SH-SY5Y (cell line): ENCODE results near the gene FBXO10.

Experiments used
- GATA2 ChIP-seq: IDR thresholded peaks from 2 replicates; pipeline ENCODE4 v1.6.1; 2011; ENCODE audit warnings: mild to moderate bottlenecking, low read depth, low read length
- GATA3 ChIP-seq: IDR thresholded peaks from 2 replicates; pipeline ENCODE4 v1.6.1; 2011; ENCODE audit warnings: low read depth, mild to moderate bottlenecking, low read length, moderate library complexity

- TF ChIP-seq GATA2 (no peak; the same call in 1 of the 2 replicates), GATA3 (no peak)
Measured at GRCh38 chr9:37465249-37466036, 110.7 kb downstream of the FBXO10 start, which contains the start of gene ZBTB5.
